ENCODE measurements around the gene ADGRA3. TPM values are rescaled to one million over a fixed set of nuclear protein-coding genes. Genes with fewer than 3 reads are reported as not detected.
A peak's percentile ranks its signal among the peaks of the same experiment; 100 is the strongest.

The ADGRA3 gene
- 11.2 TPM for total RNA-seq
- 13.1 TPM for polyA plus RNA-seq
- long read RNA-seq, donor 1 = 0 reads
- long read RNA-seq, donor 2 = 0 reads
- long read RNA-seq, donor 3 = 0 reads
- long read RNA-seq, donor 4 = 0 reads
- long read RNA-seq, donor 5, full-length matches to known transcripts = 2 of 2 reads
- long read RNA-seq, donor 5, partial matches to known transcripts = 0 of 2 reads
- long read RNA-seq, donor 5, other reads (novel, unspliced or antisense) = 0 of 2 reads
- long read RNA-seq, donor 6, full-length matches to known transcripts = 2 of 2 reads
- long read RNA-seq, donor 6, partial matches to known transcripts = 0 of 2 reads
- long read RNA-seq, donor 6, other reads (novel, unspliced or antisense) = 0 of 2 reads
- long read RNA-seq, donor 7 = 0 reads
- long read RNA-seq, donor 8 = 0 reads
- long read RNA-seq, donor 9, full-length matches to known transcripts = 2 of 2 reads
- long read RNA-seq, donor 9, partial matches to known transcripts = 0 of 2 reads
- long read RNA-seq, donor 9, other reads (novel, unspliced or antisense) = 0 of 2 reads
- long read RNA-seq, donor 10, partial matches to known transcripts = 0 of 1 reads
- long read RNA-seq, donor 10, other reads (novel, unspliced or antisense) = 0 of 1 reads

GRCh38 chr4:22515888-22516541 lies at the start of gene ADGRA3:
Gene ADGRA3, minus strand, starts transcription at chr4:22516066. Its CDS starts 282 bp downstream, at chr4:22515784.
- 4% methylated on average over 74 of the region's 74 CpGs for WGBS
- Histone ChIP-seq H3K27ac (ENCODE audit: low read depth in 1 of 2, low read length in 1 of 2) (peak within 1 kb of the TSS in 1 of 2 donors; percentile 43), H3K4me1 (ENCODE audit: control insufficient read depth in 2 of 2, insufficient read depth in 2 of 2, low read length in 2 of 2) (peaks cover 3 to 4% of the 10 kb centered on the region in 2 donors), H3K36me3 (ENCODE audit: control insufficient read depth in 2 of 2, insufficient read depth in 2 of 2, low read length in 1 of 2) (no peaks in the 10 kb centered on the region), H3K9me3 (ENCODE audit: control insufficient read depth in 2 of 2, insufficient read depth in 1 of 2, low read length in 1 of 2) (no peaks in the 10 kb centered on the region), H3K27me3 (ENCODE audit: control insufficient read depth in 2 of 2, insufficient read depth in 1 of 2, low read length in 1 of 2) (peaks cover 0 to 16% of the 10 kb centered on the region in 2 donors), H3K4me3 (ENCODE audit: low read length in 2 of 2) (peak within 1 kb of the TSS; percentile 61 to 69)
- peak in 6 of 9 donors; percentile 16 to 58 (median 20) for DNase-seq (ENCODE audit: low read depth in 6 of 9, low spot score in 9 of 9)

DNA sequence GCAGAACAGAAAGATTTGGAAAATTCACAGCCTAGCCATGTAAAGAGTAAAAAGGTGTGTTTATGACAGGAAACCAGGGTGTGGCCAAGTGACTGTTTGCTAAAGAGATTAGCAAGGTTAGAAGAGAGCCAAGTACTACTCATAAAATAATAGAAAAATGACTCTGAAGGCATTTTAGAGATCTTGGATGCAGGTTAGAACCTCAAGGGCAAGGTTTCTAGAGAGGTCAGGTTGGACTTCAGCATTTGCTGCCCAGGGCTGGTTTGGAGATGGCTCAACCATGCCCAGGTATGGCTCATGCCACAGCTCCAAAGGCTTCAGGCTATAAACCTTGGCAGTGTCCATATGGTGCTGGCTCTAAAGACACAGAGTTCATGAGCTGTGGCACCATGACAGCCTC lies 40.6 kb upstream of the ADGRA3 start:
- H3K27ac ChIP-seq (ENCODE audit: low read depth in 1 of 2, low read length in 1 of 2) = no peak overlapping the region
- no peaks in the 10 kb centered on the region for H3K27me3 ChIP-seq (ENCODE audit: control insufficient read depth in 2 of 2, insufficient read depth in 1 of 2, low read length in 1 of 2)
- no peaks in the 10 kb centered on the region for H3K4me1 ChIP-seq (ENCODE audit: control insufficient read depth in 2 of 2, insufficient read depth in 2 of 2, low read length in 2 of 2)
- DNase-seq (ENCODE audit: low read depth in 6 of 9, low spot score in 9 of 9) = no peak
- H3K4me3 ChIP-seq (ENCODE audit: low read length in 2 of 2) = no peak overlapping the region
- no peaks in the 10 kb centered on the region for H3K36me3 ChIP-seq (ENCODE audit: control insufficient read depth in 2 of 2, insufficient read depth in 2 of 2, low read length in 1 of 2)
- no peaks in the 10 kb centered on the region for H3K9me3 ChIP-seq (ENCODE audit: control insufficient read depth in 2 of 2, insufficient read depth in 1 of 2, low read length in 1 of 2)

GRCh38 chr4:22554670-22555069 lies 38.8 kb upstream of the ADGRA3 start:
- no peaks in the 10 kb centered on the region for H3K9me3 ChIP-seq (ENCODE audit: control insufficient read depth in 2 of 2, insufficient read depth in 1 of 2, low read length in 1 of 2)
- H3K4me1 ChIP-seq (ENCODE audit: control insufficient read depth in 2 of 2, insufficient read depth in 2 of 2, low read length in 2 of 2) = no peaks in the 10 kb centered on the region
- no peaks in the 10 kb centered on the region for H3K36me3 ChIP-seq (ENCODE audit: control insufficient read depth in 2 of 2, insufficient read depth in 2 of 2, low read length in 1 of 2)
- no peak for DNase-seq (ENCODE audit: low read depth in 6 of 9, low spot score in 9 of 9)
- no peak overlapping the region for H3K4me3 ChIP-seq (ENCODE audit: low read length in 2 of 2)
- 93% methylated on average over 2 of the region's 2 CpGs for WGBS
- H3K27me3 ChIP-seq (ENCODE audit: control insufficient read depth in 2 of 2, insufficient read depth in 1 of 2, low read length in 1 of 2) = no peaks in the 10 kb centered on the region
- no peak overlapping the region for H3K27ac ChIP-seq (ENCODE audit: low read depth in 1 of 2, low read length in 1 of 2)

- Histone ChIP-seq H3K4me1 (ENCODE audit: control insufficient read depth in 2 of 2, insufficient read depth in 2 of 2, low read length in 2 of 2) (no peaks in the 10 kb centered on the region), H3K36me3 (ENCODE audit: control insufficient read depth in 2 of 2, insufficient read depth in 2 of 2, low read length in 1 of 2) (no peaks in the 10 kb centered on the region), H3K9me3 (ENCODE audit: control insufficient read depth in 2 of 2, insufficient read depth in 1 of 2, low read length in 1 of 2) (no peaks in the 10 kb centered on the region), H3K27me3 (ENCODE audit: control insufficient read depth in 2 of 2, insufficient read depth in 1 of 2, low read length in 1 of 2) (no peaks in the 10 kb centered on the region), H3K4me3 (ENCODE audit: low read length in 2 of 2) (no peak overlapping the region), H3K27ac (ENCODE audit: low read depth in 1 of 2, low read length in 1 of 2) (no peak overlapping the region)
- 91% methylated on average over 3 of the region's 3 CpGs for WGBS
- no peak for DNase-seq (ENCODE audit: low read depth in 6 of 9, low spot score in 9 of 9)
These were observed 37.7 kb upstream of the ADGRA3 start for GRCh38 chr4:22553560-22553959.

DNA sequence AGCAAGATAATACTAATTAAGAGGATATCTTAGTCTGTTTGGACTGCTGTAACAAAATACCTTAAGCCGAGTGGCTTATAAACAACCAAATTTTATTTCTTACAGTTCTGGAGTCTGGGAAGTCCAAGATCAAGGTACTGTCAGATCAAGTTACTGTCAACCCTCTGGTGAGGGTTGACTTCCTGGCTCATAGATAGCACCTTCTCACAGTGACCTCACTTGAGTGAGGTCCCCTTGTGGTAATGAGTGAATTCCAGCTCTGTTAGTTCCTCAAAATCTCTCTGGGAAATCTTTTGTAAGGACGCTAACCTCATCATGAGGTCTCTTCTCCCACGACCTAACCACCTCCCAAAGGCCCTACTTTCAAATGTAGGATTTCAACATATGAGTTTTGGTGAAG lies 36.9 kb upstream of the ADGRA3 start:
- Histone ChIP-seq H3K27ac (ENCODE audit: low read depth in 1 of 2, low read length in 1 of 2) (no peak overlapping the region), H3K9me3 (ENCODE audit: control insufficient read depth in 2 of 2, insufficient read depth in 1 of 2, low read length in 1 of 2) (no peaks in the 10 kb centered on the region), H3K27me3 (ENCODE audit: control insufficient read depth in 2 of 2, insufficient read depth in 1 of 2, low read length in 1 of 2) (no peaks in the 10 kb centered on the region), H3K36me3 (ENCODE audit: control insufficient read depth in 2 of 2, insufficient read depth in 2 of 2, low read length in 1 of 2) (no peaks in the 10 kb centered on the region), H3K4me3 (ENCODE audit: low read length in 2 of 2) (no peak overlapping the region), H3K4me1 (ENCODE audit: control insufficient read depth in 2 of 2, insufficient read depth in 2 of 2, low read length in 2 of 2) (no peaks in the 10 kb centered on the region)
- no peak for DNase-seq (ENCODE audit: low read depth in 6 of 9, low spot score in 9 of 9)
- 84% methylated on average over 3 of the region's 3 CpGs for WGBS

DNA sequence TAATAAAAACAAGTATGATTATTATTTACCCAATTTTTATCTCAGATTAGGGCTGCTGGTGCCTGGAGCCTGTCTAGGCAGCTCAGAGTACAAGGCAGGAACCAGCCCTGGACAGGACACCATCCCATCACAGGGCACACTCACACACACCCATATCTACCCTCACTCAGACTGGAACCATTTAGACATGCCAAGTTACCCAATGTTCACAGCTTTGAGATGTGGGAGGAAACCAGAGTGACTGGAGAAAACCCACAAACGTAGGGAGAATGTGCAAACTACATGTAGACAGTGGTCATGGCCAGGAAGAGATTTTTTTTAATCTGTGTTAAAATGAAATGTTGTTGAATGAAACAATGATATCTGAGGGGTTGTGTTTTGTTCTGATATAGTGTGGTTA lies 35.7 kb upstream of the ADGRA3 start:
- no peak for DNase-seq (ENCODE audit: low read depth in 6 of 9, low spot score in 9 of 9)
- Histone ChIP-seq H3K27ac (ENCODE audit: low read depth in 1 of 2, low read length in 1 of 2) (no peak overlapping the region), H3K4me3 (ENCODE audit: low read length in 2 of 2) (no peak overlapping the region), H3K36me3 (ENCODE audit: control insufficient read depth in 2 of 2, insufficient read depth in 2 of 2, low read length in 1 of 2) (no peaks in the 10 kb centered on the region), H3K9me3 (ENCODE audit: control insufficient read depth in 2 of 2, insufficient read depth in 1 of 2, low read length in 1 of 2) (no peaks in the 10 kb centered on the region), H3K4me1 (ENCODE audit: control insufficient read depth in 2 of 2, insufficient read depth in 2 of 2, low read length in 2 of 2) (no peaks in the 10 kb centered on the region), H3K27me3 (ENCODE audit: control insufficient read depth in 2 of 2, insufficient read depth in 1 of 2, low read length in 1 of 2) (no peaks in the 10 kb centered on the region)
- WGBS = 20% methylated on average over 1 of the region's 1 CpG

DNA sequence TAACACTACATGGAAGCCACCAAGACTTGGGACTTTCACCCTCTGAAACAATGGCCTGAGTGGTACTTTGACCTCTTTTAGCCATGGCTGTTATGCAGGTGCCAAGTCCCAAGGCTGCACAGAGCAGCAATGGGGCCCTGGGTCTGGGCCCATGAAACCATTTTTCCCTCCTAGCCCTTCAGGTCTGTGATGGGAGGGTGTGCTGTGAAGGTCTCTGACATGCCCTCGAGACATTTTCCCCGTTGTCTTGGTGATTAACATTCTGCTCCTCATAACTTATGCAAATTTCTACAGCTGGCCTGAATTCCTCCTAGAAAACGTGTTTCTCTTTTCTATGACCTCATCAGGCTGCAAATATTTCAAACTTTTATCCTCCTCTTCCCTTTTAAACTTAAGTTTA lies 30.4 kb upstream of the ADGRA3 start:
- H3K27ac ChIP-seq (ENCODE audit: low read depth in 1 of 2, low read length in 1 of 2) = no peak overlapping the region
- peaks cover 0 to 8% of the 10 kb centered on the region in 2 donors for H3K9me3 ChIP-seq (ENCODE audit: control insufficient read depth in 2 of 2, insufficient read depth in 1 of 2, low read length in 1 of 2)
- WGBS = 90% methylated on average over 3 of the region's 3 CpGs
- H3K36me3 ChIP-seq (ENCODE audit: control insufficient read depth in 2 of 2, insufficient read depth in 2 of 2, low read length in 1 of 2) = no peaks in the 10 kb centered on the region
- DNase-seq (ENCODE audit: low read depth in 6 of 9, low spot score in 9 of 9) = no peak
- no peaks in the 10 kb centered on the region for H3K4me1 ChIP-seq (ENCODE audit: control insufficient read depth in 2 of 2, insufficient read depth in 2 of 2, low read length in 2 of 2)
- no peak overlapping the region for H3K4me3 ChIP-seq (ENCODE audit: low read length in 2 of 2)
- H3K27me3 ChIP-seq (ENCODE audit: control insufficient read depth in 2 of 2, insufficient read depth in 1 of 2, low read length in 1 of 2) = no peaks in the 10 kb centered on the region

DNA sequence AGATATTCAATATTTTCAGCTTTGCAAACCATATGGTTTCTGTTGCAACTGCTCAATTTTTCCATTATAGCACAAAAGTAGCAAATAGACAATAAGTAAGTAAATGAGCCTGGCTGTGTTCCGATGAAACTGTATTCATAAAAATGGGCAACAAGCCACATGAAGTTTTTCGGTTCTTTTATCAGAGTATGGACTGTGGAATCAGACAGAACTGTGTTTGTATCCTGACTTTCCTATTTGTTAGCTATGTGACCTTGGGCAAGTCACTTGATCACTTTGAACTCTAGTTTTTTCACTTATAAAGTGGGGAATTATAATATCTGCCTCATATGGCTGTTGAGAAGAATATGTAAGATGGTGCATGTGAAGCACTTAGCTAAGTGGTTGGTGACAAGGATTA lies 23.4 kb upstream of the ADGRA3 start:
- Histone ChIP-seq H3K4me1 (ENCODE audit: control insufficient read depth in 2 of 2, insufficient read depth in 2 of 2, low read length in 2 of 2) (no peaks in the 10 kb centered on the region), H3K27ac (ENCODE audit: low read depth in 1 of 2, low read length in 1 of 2) (no peak overlapping the region), H3K4me3 (ENCODE audit: low read length in 2 of 2) (no peak overlapping the region), H3K27me3 (ENCODE audit: control insufficient read depth in 2 of 2, insufficient read depth in 1 of 2, low read length in 1 of 2) (no peaks in the 10 kb centered on the region), H3K36me3 (ENCODE audit: control insufficient read depth in 2 of 2, insufficient read depth in 2 of 2, low read length in 1 of 2) (no peaks in the 10 kb centered on the region), H3K9me3 (ENCODE audit: control insufficient read depth in 2 of 2, insufficient read depth in 1 of 2, low read length in 1 of 2) (no peaks in the 10 kb centered on the region)
- no peak for DNase-seq (ENCODE audit: low read depth in 6 of 9, low spot score in 9 of 9)
- 93% methylated on average over 2 of the region's 2 CpGs for WGBS

DNA sequence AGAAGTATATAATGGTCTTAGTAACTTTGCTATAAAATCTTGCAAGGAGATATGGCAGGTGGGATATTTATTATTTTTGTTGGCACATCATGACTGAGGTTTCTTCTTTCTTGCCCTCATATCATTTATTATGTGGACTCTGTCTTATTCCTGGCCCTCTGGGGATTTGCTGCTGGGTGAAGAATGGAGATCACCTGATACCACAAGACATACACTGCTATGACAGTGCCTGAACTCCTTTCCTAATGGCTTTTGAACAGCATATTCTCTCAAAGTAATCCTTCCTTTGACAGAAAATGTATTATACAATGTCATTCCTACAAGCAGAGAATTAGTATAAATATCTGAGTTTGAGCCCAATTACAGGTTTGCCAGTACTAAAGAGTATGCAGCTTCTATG lies 22.0 kb upstream of the ADGRA3 start:
- no peak for DNase-seq (ENCODE audit: low read depth in 6 of 9, low spot score in 9 of 9)
- Histone ChIP-seq H3K9me3 (ENCODE audit: control insufficient read depth in 2 of 2, insufficient read depth in 1 of 2, low read length in 1 of 2) (peaks cover 0 to 4% of the 10 kb centered on the region in 2 donors), H3K4me3 (ENCODE audit: low read length in 2 of 2) (no peak overlapping the region), H3K27ac (ENCODE audit: low read depth in 1 of 2, low read length in 1 of 2) (no peak overlapping the region), H3K36me3 (ENCODE audit: control insufficient read depth in 2 of 2, insufficient read depth in 2 of 2, low read length in 1 of 2) (no peaks in the 10 kb centered on the region), H3K27me3 (ENCODE audit: control insufficient read depth in 2 of 2, insufficient read depth in 1 of 2, low read length in 1 of 2) (no peaks in the 10 kb centered on the region), H3K4me1 (ENCODE audit: control insufficient read depth in 2 of 2, insufficient read depth in 2 of 2, low read length in 2 of 2) (no peaks in the 10 kb centered on the region)

Measured in thymus (tissue), 14 donors.